HG02973 (cell line): ENCODE measurements around the gene AGBL4.

ENCODE experiments used
- ATAC-seq: cut with Tn5 transposase; IDR thresholded peaks from one replicate; pipeline ENCODE4 v1.9.1; 2021; ENCODE audit warnings: moderate library complexity; ENCODE audit not compliant: unreplicated experiment

Gene AGBL4

DNA sequence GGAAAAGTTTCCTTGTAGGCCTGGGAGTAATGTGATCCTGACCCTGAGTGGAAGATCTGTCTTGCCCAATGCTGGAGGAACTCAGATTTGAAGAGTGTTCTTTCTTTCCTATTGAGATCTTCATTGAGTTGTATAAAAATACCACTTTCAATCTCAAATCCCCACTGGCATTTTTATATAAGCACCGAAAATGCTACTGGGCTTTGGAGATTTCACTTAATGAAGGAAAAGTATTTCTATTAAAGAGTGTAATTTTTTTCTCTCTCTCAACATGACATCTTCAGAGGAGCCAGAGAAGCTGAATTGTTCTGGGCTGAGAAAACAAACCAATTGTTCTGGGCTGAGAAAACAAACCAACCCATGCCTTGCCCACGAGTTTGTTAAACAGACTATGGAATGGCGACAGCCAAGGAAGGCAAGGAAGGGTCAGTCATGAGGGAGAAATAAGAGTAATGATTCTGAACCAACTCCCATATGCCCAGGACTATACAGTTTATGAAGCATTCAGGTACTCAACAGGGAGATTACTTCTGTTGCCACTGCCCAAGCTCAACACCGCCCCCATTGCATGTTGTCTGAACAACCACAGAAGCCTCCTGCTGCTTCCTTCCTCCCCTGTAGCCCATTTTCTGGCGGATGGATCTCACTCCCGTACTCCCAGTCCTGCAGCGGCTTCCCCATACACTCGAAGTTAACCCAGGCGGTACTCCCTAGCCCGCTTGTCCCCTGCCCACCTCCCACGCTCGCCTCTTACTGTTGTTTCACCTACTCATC lies 1350.2 kb downstream of the AGBL4 start:
- ATAC-seq = no peak

DNA sequence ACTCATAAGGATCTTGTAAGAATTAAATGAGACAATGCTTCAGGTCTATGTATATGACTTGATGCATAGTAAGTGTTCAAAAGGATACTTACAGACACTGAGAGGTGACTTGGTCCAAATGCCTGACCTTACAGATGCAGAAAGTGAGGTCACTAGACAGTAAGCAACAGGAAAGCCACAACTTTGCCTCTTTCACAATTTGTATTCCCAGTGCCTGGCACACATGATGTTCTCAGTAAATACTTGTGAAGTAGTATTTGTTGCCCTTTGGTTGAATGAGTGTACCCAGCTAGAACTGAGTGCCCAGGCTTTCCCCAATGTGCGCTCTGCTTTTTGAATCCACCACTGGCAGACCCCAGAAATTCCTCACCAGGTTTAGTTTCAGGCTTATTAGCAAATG lies 1352.2 kb downstream of the AGBL4 start:
- ATAC-seq = no peak

DNA sequence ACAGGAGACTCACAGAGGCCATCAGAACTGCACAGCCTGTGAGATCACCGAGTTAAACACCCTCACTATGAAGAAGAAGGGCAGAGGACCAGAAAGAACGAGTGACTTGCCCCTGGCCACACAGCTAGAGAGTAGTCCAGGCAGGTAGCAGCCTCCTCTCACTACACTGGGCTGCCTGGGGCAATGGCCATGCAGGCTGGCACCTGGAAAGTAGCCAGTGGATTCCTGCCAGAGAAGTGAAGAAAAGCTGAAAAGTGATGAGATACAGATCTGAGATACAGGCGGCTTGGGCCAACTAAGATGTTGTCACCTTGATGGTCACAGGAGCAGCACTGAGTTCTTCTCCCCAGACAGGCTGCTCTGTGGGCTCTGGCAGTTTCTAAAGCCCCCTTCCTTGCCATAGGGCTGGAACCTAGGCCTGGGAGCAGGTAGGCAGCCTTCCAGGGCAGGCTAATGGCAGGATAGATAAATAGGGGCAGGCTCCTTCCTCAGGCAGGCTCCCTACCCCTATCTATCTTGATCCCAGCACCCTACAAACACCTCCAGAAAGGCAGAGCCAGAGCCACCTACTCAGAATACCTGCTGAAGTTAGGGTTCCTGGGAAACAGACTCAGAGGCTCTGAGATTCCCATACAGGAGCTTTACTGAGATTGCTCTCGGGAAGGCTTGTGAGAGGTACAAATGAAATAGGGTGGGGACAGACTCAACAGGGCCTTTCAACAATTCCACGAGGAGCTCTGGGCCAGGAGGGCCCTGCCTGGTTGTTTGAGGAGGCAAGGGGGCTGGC lies 1353.3 kb downstream of the AGBL4 start:
- ATAC-seq = no peak

DNA sequence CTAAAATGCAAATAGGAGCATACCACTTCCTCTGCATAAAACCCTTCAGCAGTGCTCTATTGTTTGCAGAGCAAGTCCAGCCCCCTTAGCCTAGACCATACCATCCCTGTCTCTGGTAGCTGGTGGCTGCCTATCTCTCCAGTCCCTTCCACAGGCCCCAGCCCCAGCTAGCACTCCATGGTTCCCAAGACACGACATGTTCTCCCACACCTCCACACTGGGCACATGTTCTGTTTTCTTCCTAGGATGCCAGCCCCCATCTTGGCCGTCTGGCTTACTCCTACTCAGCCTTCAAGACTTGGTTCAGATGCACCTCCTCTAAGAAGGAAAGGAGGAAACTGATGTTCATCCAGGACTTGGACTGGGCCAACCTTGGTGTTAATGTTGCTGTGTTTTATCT lies 1355.4 kb downstream of the AGBL4 start:
- no peak for ATAC-seq

- no peak for ATAC-seq
Measured at GRCh38 chr1:48667782-48668181, 1356.0 kb downstream of the AGBL4 start.

- no peak for ATAC-seq
Measured at GRCh38 chr1:48665708-48666407, 1357.9 kb downstream of the AGBL4 start.

DNA sequence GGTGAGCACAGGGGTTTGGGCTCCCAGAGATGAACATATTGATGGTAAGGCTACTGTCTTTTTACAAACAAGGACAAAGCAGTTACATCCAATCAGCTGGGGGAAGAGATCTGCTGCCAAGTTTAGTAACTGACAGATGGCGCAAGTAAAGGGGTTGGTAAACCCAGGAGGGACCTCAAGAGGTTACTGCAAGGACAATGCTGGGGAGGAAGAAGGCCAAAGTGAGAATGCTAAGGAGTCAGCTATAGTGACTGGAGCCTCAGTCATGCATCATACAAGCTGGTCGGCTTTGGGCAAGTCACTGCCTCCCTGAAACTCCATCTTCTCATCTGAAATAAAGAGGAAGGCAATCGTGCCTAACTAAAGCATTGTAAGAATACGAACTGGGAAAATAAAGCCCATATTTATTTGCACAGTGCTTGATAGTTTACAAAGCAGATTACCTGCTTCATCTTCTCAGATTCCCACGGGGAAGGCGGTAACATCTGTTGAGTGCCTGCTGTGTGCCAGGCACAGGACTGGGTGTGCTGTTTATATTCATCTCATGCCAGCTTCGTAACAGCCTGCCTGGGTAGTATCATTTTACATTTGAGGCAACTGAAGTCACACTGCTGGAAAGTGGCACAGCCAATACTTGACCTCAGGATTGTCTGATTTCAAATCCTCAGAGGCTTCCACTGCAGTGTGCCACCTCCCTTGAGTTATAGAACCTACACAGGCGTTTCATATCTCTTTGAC lies 1361.9 kb downstream of the AGBL4 start:
- ATAC-seq = no peak

GRCh38 chr1:48659801-48660200 lies 1364.0 kb downstream of the AGBL4 start:
- no peak for ATAC-seq

GRCh38 chr1:48657413-48657812 lies 1366.3 kb downstream of the AGBL4 start:
- no peak for ATAC-seq

GRCh38 chr1:48654606-48655210 lies 1369.0 kb downstream of the AGBL4 start:
- ATAC-seq = no peak

GRCh38 chr1:48652334-48652733 lies 1371.4 kb downstream of the AGBL4 start:
- no peak for ATAC-seq

- ATAC-seq = no peak
Measured at GRCh38 chr1:48649880-48650279, 1373.9 kb downstream of the AGBL4 start.

GRCh38 chr1:48645883-48646282 lies 1377.9 kb downstream of the AGBL4 start:
- ATAC-seq = no peak

GRCh38 chr1:48644905-48645605 lies 1378.7 kb downstream of the AGBL4 start:
- no peak for ATAC-seq

GRCh38 chr1:48644190-48644900 lies 1379.4 kb downstream of the AGBL4 start:
- no peak for ATAC-seq

- ATAC-seq = no peak
Measured at GRCh38 chr1:48643193-48643592, 1380.6 kb downstream of the AGBL4 start.

DNA sequence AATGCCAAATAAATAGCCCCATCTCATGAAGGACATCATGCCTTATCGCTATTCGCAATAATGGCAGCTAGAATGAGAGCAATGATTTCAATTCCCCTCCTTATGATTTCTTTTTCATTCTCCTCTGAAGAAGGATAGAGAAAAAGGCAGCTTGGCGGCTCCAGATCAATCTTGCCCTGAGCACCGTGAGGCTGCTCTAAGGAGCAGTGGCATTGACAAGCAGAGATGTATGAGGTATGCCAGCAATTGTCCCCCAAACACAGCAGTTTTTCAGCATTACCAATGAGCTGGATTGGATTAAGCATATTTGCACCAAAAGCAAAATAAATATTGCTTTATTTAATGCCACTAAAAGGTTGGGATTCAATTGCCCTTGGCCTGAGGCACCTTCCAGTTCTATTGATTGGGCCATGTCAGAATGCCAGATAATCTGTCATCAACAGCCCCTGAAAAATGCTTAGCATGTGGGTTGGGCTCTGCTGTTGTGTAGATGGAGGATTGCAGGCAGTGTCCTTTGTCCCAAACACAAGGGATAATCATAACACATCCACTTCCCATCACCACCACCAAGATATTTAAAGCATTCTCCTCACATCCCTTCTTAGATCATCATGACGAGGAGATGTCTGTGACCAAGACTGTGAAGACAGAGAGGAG lies 1382.8 kb downstream of the AGBL4 start:
- no peak for ATAC-seq

DNA sequence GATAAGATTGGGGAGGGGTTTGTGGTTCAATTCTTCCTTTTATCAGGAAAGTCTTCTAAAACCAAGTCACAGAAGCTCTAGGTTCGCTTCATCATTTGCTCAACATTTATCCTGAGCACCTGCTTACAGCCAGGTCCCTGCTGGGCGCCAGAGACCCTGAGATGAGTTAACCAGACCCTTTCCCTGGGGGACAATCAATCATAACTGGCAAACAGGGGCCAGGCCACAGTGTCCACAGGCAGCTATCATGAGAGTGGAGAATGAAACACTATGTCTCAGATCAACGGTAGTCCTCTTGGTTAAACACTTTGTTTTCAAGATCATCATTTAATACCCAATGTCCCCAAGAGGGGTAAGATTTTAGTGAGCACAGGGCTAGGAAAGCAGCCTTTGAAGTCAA lies 1393.9 kb downstream of the AGBL4 start:
- no peak for ATAC-seq

GRCh38 chr1:48627486-48627885 lies 1396.3 kb downstream of the AGBL4 start:
- no peak for ATAC-seq
